Heart left ventricle (tissue), 13 donors: Measurements from ENCODE around the gene GZF1.
"Not testable (repeated sequence)": the region's sequence is repeated elsewhere in the genome, so short reads cannot be mapped to it uniquely, and the experiment has no call there.

Experiments
- POLR2A ChIP-seq, 2 donors: fragments of 450-650 bp; IDR thresholded peaks; one replicate each; pipeline ENCODE4 v1.6.1; 2017; ENCODE audit warnings: antibody characterized with exemption in 2 of 2, mild to moderate bottlenecking in 2 of 2, moderate library complexity in 2 of 2
- TF ChIP-seq, protein P1 (sequence below), 12 donors: fragments of 200-600 bp; sonication (generic) in 4 of 12; IDR thresholded peaks; one replicate each; pipeline versions ENCODE4 v1.5.0 to v1.8.0; 2018 to 2022; ENCODE audit warnings: antibody characterized with exemption in 12 of 12, mild to moderate bottlenecking in 5 of 12
- donor health status: ischemic (EF 13 %, LVEDD 7.1; RV severe dilation, severe dysfunction).
- donor health status: DM: no; HTN: yes; CAD: no.
- donor health status: DM: no; HTN: no; CAD: no.
- donor health status: ischemic (EF 25% LVEDD 6.9; RV normal size, moderate dysfunction).
- donor health status: ischemic (EF 25% LVEDD 5.7; RV mildly dilated, moderate dysfunction).
- donor health status: ischemic (EF 35%, LVEDD 5.7; RV mildly dilated, moderate dysfunction).
- donor health status: nonischemic (EF 11% LVEDD 7.7; RV severe dilation, severe dysfunction).
- donor health status: DM: yes; HTN: yes; CAD: no.
- donor health status: PGD.
- donor health status: ischemic (EF 29% LVEDD 5.4; RV normal size, mild dysfunction).
- donor health status: nonischemic (EF 23%, LVEDD 6.1; RV moderate dilation, normal function).

DNA sequence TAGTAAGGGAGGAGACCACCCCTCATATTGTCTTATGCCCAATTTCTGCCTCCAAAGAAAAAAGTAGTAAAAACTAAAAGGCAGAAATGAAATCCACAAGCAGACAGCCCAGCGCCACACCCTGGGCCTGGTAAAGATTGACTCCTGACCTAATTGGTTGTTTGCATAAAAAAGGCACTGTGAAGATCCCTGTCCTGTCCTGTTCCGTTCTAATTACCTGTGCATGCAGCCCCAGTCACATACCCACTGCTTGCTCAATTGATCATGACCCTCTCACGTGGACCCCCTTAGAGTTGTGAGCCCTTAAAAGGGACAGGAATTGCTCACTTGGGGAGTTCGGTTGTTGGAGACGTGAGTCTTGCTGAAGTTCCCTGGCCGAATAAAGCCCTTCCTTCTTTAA, 13.5 kb upstream of the GZF1 start:
- TF ChIP-seq POLR2A (IDR thresholded peaks at IDR 0.05), result not testable (repeated sequence)
- TF ChIP-seq, protein P1, sequence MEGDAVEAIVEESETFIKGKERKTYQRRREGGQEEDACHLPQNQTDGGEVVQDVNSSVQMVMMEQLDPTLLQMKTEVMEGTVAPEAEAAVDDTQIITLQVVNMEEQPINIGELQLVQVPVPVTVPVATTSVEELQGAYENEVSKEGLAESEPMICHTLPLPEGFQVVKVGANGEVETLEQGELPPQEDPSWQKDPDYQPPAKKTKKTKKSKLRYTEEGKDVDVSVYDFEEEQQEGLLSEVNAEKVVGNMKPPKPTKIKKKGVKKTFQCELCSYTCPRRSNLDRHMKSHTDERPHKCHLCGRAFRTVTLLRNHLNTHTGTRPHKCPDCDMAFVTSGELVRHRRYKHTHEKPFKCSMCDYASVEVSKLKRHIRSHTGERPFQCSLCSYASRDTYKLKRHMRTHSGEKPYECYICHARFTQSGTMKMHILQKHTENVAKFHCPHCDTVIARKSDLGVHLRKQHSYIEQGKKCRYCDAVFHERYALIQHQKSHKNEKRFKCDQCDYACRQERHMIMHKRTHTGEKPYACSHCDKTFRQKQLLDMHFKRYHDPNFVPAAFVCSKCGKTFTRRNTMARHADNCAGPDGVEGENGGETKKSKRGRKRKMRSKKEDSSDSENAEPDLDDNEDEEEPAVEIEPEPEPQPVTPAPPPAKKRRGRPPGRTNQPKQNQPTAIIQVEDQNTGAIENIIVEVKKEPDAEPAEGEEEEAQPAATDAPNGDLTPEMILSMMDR (IDR thresholded peaks at IDR 0.05), result not testable (repeated sequence)
